ENCODE results near the gene HADHA. TPM values are rescaled to one million over a fixed set of nuclear protein-coding genes. Genes with fewer than 3 reads are reported as not detected.

HADHA gene
- polyA plus RNA-seq, 1 donor from 2014 or later = 125 TPM

DNA sequence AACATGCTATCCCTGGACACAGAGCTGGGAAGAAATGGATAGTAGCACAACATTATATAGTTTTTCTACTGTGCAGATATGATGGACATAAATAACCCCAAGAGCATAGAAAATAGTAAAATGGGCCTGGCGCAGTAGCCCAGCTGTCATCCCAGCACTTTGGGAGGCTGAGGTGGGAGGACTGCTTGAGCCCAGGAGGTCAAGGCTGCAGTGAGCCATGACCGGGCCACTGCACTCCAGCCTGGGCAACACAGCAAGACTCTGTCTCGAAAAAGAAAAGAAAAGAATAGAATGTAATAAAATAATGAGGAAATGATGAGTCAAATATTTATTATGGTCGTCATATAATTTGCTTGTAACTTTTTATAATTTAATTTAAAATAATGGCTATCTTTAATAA, 79.0 kb downstream of the HADHA start:
- Mint-ChIP-seq H3K36me3 (no peaks in the 10 kb centered on the region), H3K4me3 (no peak overlapping the region), H3K4me1 (no peaks in the 10 kb centered on the region), H3K9me3 (no peaks in the 10 kb centered on the region), H3K27me3 (peaks cover 2% of the 10 kb centered on the region), H3K27ac (no peak overlapping the region)

DNA sequence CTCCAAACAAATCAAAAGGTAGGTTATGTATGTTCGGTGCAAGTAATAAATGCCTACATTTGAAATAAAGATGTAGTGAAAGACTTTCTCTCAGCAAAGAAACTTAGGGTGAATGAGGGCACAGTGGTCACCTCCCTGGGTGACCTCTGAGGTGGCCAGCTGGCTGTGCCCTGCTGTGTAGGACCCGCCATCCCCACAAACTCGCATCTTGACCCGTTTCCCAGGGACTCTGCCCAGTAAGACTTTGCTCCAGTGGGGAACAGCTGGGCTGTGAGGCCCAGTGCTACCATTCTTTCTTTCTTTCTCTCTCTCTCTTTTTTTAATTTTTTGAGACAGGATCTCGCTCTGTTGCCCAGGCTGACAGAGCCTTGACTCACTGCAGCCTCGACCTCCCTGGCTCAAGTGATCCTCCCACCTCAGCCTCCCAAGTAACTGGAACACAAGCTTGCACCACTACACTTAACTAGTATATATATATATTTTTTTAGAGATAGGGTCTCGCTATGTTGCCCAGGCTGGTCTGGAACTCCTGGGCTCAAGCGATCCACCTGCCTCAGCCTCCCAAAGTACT, 79.7 kb downstream of the HADHA start:
- H3K27ac Mint-ChIP-seq = no peak overlapping the region
- no peaks in the 10 kb centered on the region for H3K36me3 Mint-ChIP-seq
- H3K4me3 Mint-ChIP-seq = no peak overlapping the region
- no peaks in the 10 kb centered on the region for H3K4me1 Mint-ChIP-seq
- H3K27me3 Mint-ChIP-seq = peaks cover 4% of the 10 kb centered on the region
- no peaks in the 10 kb centered on the region for H3K9me3 Mint-ChIP-seq

DNA sequence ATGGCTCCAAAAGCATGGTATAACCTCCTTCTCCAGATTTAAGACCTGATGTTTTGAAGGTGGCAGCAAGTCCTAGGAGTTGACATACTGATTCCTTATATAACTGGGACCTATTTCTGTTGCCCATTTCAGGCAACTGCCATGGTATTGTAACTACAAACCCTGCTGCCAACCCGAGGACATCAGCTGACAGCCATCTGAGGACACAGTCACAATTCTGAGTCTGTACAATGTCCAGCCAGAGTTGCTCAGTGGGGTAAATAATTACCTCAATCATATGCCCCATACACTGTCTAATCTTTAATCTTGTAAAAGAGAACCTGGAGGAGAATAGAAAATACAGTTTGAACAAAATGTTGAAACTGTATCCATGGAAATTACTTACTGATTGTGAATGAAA, 80.2 kb downstream of the HADHA start:
- Mint-ChIP-seq H3K36me3 (no peaks in the 10 kb centered on the region), H3K27me3 (peaks cover 4% of the 10 kb centered on the region), H3K4me1 (no peaks in the 10 kb centered on the region), H3K27ac (no peak overlapping the region), H3K4me3 (no peak overlapping the region), H3K9me3 (no peaks in the 10 kb centered on the region)

DNA sequence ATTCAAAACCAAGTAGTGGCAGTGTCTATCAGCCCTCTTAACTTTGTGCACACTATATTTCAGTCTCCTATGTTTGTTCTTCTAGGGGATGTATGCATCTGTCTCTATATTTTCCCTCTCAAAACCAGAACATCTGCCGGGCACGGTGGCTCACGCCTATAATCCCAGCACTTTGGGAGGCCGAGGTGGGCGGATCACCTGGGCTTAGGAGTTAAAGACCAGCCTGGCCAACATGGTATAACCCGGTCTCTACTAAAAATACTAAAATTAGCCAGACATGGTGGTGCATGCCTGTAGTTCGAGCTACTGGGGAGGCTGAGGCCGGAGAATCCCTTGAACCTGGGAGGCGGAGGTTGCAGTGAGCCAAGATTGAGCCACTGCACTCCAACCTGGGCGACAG, 81.5 kb downstream of the HADHA start:
- Mint-ChIP-seq H3K27me3 (peaks cover 4% of the 10 kb centered on the region), H3K4me3 (no peak overlapping the region), H3K36me3 (no peaks in the 10 kb centered on the region), H3K27ac (no peak overlapping the region), H3K4me1 (no peaks in the 10 kb centered on the region), H3K9me3 (no peaks in the 10 kb centered on the region)

DNA sequence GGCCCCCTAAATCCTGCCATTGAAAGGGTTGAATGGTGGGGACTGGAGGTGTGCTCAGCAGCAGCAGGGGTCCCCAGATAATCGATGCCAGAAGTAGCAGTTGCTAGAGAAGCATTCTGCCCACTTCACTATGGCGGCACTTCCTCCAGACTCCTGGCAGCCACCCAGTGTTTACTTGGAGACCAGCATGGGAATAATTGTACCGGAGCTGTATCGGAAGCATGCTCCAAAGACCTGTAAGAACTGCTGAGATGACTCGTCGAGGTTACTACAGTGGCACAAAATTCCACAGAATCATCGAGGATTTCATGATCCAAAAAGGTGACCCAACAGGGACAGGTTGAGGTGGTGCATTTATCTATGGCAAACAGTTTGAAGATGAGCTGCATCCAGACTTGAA, 82.5 kb downstream of the HADHA start:
- H3K36me3 Mint-ChIP-seq = no peaks in the 10 kb centered on the region
- H3K4me1 Mint-ChIP-seq = no peaks in the 10 kb centered on the region
- H3K4me3 Mint-ChIP-seq = no peak overlapping the region
- no peak overlapping the region for H3K27ac Mint-ChIP-seq
- H3K27me3 Mint-ChIP-seq = peaks cover 4% of the 10 kb centered on the region
- peaks cover 3% of the 10 kb centered on the region in 3 donors for H3K9me3 Mint-ChIP-seq

DNA sequence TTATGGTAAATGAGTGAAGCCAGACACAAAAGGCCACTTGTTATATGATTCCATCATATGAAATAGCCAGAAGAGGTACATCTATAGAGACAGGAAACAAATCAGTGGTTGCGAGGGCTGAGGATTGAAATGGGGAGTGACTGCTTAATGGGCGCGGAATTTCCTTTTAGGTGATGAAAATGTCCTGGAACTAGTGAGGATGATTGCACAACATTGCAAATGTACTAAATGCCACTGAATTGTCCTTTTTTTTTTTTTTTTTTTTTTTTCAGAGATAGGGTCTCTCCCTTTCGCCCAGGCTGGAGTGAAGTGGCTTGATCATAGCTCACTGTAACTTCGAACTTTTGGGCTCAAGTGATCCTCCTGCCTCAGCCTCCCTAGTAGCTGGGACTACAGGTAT, 86.9 kb downstream of the HADHA start:
- peaks cover 1% of the 10 kb centered on the region for H3K27me3 Mint-ChIP-seq
- H3K4me3 Mint-ChIP-seq = no peak overlapping the region
- H3K36me3 Mint-ChIP-seq = peaks cover 3% of the 10 kb centered on the region
- no peak overlapping the region for H3K27ac Mint-ChIP-seq
- H3K9me3 Mint-ChIP-seq = peaks cover 3 to 10% (median 5%) of the 10 kb centered on the region in 3 donors
- no peaks in the 10 kb centered on the region for H3K4me1 Mint-ChIP-seq

DNA sequence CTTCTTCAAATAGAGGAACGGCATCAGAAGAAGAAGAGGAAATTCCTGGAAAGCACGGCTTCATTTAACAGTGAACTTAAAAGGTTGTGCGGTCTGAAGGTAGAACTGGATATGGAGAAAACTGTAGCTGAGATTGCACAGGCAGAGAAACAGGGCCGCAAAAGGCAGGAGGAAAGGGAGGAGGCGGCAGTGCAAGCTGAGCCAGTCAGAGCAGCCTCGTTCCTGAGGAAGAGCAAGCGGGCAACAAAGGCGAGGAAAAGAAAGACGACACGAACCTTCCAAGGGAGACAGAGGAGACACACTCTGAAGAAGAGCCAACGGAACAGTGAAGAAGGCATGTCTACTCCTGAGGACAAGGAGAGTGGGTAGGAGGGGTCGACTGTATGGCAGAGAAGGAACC, 94.2 kb downstream of the HADHA start:
- Mint-ChIP-seq H3K4me3 (no peak overlapping the region), H3K27me3 (peaks cover 15% of the 10 kb centered on the region), H3K4me1 (peaks cover 0 to 2% (median 0%) of the 10 kb centered on the region in 3 donors), H3K27ac (no peak overlapping the region), H3K9me3 (peaks cover 0 to 7% (median 2%) of the 10 kb centered on the region in 3 donors), H3K36me3 (peaks cover 6% of the 10 kb centered on the region)

DNA sequence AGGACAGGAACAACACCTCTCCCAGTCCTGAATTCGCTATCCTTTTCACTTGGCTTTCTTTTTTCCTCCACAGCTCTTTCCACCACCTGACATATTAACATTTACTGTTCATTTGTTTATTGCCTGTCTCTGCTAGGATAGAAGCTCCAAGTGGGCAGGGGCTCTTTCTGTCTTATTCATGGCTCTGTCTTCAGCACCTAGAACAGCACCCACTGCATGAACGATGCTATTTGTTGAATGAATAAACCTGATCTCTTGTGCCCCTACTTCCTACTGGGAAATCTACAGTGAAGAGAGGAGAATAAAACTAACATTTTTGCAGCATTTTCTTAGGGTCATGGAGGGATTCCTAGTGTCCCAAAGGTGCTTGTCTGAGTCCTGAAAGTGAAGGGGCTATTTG, 95.9 kb downstream of the HADHA start:
- H3K9me3 Mint-ChIP-seq = peaks cover 0 to 3% (median 0%) of the 10 kb centered on the region in 3 donors
- peaks cover 15% of the 10 kb centered on the region for H3K27me3 Mint-ChIP-seq
- no peak overlapping the region for H3K4me3 Mint-ChIP-seq
- H3K27ac Mint-ChIP-seq = no peak overlapping the region
- H3K36me3 Mint-ChIP-seq = peaks cover 5% of the 10 kb centered on the region
- peaks cover 2 to 4% (median 3%) of the 10 kb centered on the region in 3 donors for H3K4me1 Mint-ChIP-seq

DNA sequence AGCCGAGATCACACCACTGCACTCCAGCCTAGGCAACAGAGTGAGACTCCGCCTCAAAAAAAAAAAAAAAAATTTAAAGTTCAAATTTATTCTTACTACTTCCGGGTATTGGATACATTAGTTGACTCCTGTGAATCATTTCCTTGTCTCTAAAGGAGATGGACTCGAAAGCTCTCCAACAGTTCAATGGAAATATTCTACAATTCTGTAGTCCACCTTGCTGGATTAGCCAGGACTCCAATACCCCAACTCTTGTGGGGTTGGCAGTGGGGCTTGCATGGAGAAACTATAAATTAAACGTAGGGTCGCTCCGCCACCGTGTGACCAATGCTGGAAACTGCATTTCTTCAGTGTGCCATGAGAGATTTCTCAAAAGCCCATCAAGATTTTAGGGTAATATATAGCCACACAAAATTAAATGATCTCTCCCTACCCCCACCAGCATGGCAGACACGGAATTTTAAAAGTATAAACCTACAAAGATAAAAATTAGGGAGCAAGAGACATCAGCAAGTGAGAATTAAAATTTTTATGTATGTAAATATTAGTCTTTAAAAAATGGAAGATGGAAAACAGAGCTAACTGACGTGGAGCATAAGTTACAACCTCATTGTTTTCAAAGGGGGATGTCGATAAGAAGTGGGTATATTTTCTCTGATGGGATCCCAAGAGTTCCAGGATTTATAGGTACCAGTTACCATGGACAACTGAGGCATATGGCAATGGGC, 99.3 kb downstream of the HADHA start:
- Mint-ChIP-seq H3K36me3 (peaks cover 2% of the 10 kb centered on the region), H3K9me3 (no peaks in the 10 kb centered on the region), H3K4me1 (peaks cover 2 to 4% (median 3%) of the 10 kb centered on the region in 3 donors), H3K27ac (no peak overlapping the region), H3K27me3 (peaks cover 10% of the 10 kb centered on the region), H3K4me3 (no peak overlapping the region)

DNA sequence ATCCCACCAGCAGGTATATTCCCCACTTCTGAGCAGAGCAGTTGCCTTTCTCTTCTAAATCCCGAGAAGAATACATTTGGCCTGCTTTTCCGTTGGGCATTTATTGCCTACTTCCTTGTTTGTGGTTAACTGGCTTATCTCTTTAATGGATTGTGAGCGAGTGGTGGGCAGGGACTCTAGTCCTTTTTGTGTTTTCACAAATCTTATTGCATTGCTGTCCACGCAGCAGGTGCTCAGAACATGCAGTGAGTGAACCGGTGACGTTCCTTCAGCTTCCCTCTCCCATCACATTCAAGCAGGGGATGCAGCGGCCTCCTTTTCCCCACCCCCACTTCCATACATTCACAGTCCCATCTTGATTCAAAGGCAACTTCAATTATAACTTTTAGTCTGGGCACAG, 100.4 kb downstream of the HADHA start:
- H3K4me1 Mint-ChIP-seq = peaks cover 2 to 4% (median 3%) of the 10 kb centered on the region in 3 donors
- peaks cover 2% of the 10 kb centered on the region for H3K36me3 Mint-ChIP-seq
- H3K4me3 Mint-ChIP-seq = no peak overlapping the region
- H3K27ac Mint-ChIP-seq = no peak overlapping the region
- peaks cover 4% of the 10 kb centered on the region for H3K27me3 Mint-ChIP-seq
- H3K9me3 Mint-ChIP-seq = no peaks in the 10 kb centered on the region

DNA sequence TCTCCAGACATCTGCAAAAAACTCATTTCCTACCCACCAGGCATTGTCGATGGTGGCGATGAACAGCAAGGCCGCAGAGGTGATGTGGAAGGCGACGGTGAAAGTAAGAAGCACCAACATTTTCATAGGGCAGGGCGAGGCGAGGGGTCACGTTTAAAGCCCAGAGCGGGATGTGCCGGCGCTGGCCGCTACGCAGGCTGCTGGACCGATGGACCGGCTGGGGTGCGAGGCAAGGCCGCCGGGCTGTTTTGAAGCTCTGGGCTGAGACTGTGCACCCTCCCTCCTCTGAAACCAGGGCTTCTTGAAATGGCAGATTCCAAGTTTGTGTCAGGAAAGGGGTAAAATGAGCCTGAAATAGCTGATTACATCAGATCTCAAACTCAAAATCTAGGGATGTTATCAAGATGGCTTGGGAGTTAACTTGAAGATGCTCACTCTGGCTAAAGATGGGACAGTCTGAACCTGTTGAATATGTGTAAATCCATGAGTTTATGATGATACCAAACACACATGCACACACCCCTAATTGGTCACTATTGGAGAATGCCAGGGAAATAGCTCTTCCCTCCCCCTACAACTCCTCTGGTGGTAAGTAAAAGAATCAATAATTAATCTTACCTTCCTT, 103.2 kb downstream of the HADHA start:
- Mint-ChIP-seq H3K4me1 (peaks cover 2 to 4% (median 3%) of the 10 kb centered on the region in 3 donors), H3K27ac (no peak overlapping the region), H3K4me3 (no peak overlapping the region), H3K9me3 (no peaks in the 10 kb centered on the region), H3K36me3 (peaks cover 4% of the 10 kb centered on the region), H3K27me3 (no peaks in the 10 kb centered on the region)

Other genes with a start within 250 kb of the HADHA start
- gene RAB10, start 210.5 kb downstream of the HADHA start, polyA plus RNA-seq = 86.1 TPM
- gene GAREM2, start 71.5 kb downstream of the HADHA start, polyA plus RNA-seq = 0.19 TPM
- 104 TPM for gene HADHB, start 307 bp upstream of the HADHA start, polyA plus RNA-seq
- 2.6 TPM for gene SELENOI, start 101.5 kb upstream of the HADHA start, polyA plus RNA-seq
- gene ADGRF3, start 102.2 kb upstream of the HADHA start, polyA plus RNA-seq = 0.38 TPM
- not detected for gene DRC1, start 157.3 kb upstream of the HADHA start, polyA plus RNA-seq
- not detected for gene OTOF, start 233.5 kb upstream of the HADHA start, polyA plus RNA-seq

Data from IgD-negative memory B cell (primary cell).